DMS79 (cell line): ENCODE data around the gene ACBD6.

Source experiments
- DNase-seq: peaks from one replicate; lab custom pipeline; 2025; lab: John Stamatoyannopoulos, UW

Gene ACBD6

GRCh38 chr1:180370597-180370996 lies 131.8 kb downstream of the ACBD6 start:
- no peak for DNase-seq

GRCh38 chr1:180370188-180370587 lies 132.2 kb downstream of the ACBD6 start:
- no peak for DNase-seq

GRCh38 chr1:180369061-180369460 lies 133.3 kb downstream of the ACBD6 start:
- DNase-seq = no peak

- DNase-seq = no peak
Observed at GRCh38 chr1:180366371-180367068, 135.9 kb downstream of the ACBD6 start.

- DNase-seq = no peak
Observed at GRCh38 chr1:180365039-180365438, 137.3 kb downstream of the ACBD6 start.

- DNase-seq = no peak
Observed at GRCh38 chr1:180363246-180363995, 139.0 kb downstream of the ACBD6 start.

GRCh38 chr1:180360333-180361075 lies 141.9 kb downstream of the ACBD6 start:
- DNase-seq = no peak

- no peak for DNase-seq
Observed at GRCh38 chr1:180358649-180359048, 143.7 kb downstream of the ACBD6 start.

- DNase-seq = no peak
Observed at GRCh38 chr1:180353945-180354344, 148.4 kb downstream of the ACBD6 start.

- DNase-seq = no peak
Observed at GRCh38 chr1:180352588-180352987, 149.8 kb downstream of the ACBD6 start.

- no peak for DNase-seq
Observed at GRCh38 chr1:180352021-180352420, 150.4 kb downstream of the ACBD6 start.

- DNase-seq = no peak
Observed at GRCh38 chr1:180345148-180345547, 157.2 kb downstream of the ACBD6 start.

GRCh38 chr1:180343921-180344769 lies 158.2 kb downstream of the ACBD6 start:
- DNase-seq = peak; percentile 78

- DNase-seq = no peak
Observed at GRCh38 chr1:180327089-180327488, 175.3 kb downstream of the ACBD6 start.

- no peak for DNase-seq
Observed at GRCh38 chr1:180312926-180313325, 189.5 kb downstream of the ACBD6 start.

GRCh38 chr1:180311011-180311730 lies 191.2 kb downstream of the ACBD6 start:
- DNase-seq = no peak

- no peak for DNase-seq
Observed at GRCh38 chr1:180310095-180310494, 192.3 kb downstream of the ACBD6 start.

- DNase-seq = no peak
Observed at GRCh38 chr1:180309338-180309737, 193.0 kb downstream of the ACBD6 start.

GRCh38 chr1:180301135-180301742 lies 201.1 kb downstream of the ACBD6 start:
- DNase-seq = no peak

GRCh38 chr1:180299479-180300221 lies 202.7 kb downstream of the ACBD6 start:
- DNase-seq = no peak
